Liver (tissue), 3 donors: ENCODE measurements around the gene TAP1.

Source experiments
- CTCF ChIP-seq: fragments of 150-350 bp; IDR thresholded peaks from 2 replicates; pipeline ENCODE4 v1.5.1; 2017; ENCODE audit warnings: improper control_type of control experiment, low read depth, low read length; ENCODE audit not compliant: missing input control
- GABPA ChIP-seq, 2 donors: IDR thresholded peaks in 1 of 2; conservative IDR thresholded peaks in 1 of 2; 2 replicates each; pipeline ENCODE4 v1.6.1; 2016; ENCODE audit warnings: antibody characterized with exemption in 2 of 2, mild to moderate bottlenecking in 1 of 2, moderate library complexity in 1 of 2
- MAX ChIP-seq: IDR thresholded peaks from 2 replicates; pipeline ENCODE4 v1.6.1; 2016; ENCODE audit warnings: antibody characterized with exemption
- donor health status: healthy.
- donor health status: healthy.

DNA sequence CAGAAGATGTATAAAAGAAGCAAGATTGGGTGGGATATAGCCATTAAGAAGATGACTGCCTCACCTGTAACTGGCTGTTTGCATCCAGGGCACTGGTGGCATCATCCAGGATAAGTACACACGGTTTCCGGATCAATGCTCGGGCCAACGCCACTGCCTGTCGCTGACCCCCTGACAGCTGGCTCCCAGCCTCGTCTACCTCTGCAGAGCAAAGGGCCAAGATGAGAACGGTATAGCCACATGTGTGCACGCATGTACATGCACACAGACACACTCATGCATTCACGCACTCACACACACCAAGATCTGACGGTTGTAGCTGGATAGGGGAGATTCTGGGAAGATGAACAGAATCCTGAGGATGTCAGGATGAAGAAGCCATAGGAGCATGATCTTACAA lies 6.5 kb downstream of the TAP1 start:
- TF ChIP-seq MAX: no peak
- TF ChIP-seq CTCF: no peak
- TF ChIP-seq GABPA (IDR thresholded peaks at IDR 0.05 in 1 of 2, conservative IDR thresholded peaks at IDR 0.05 in 1 of 2): no peak
